ENCODE data around the gene CABP1. TPM values are rescaled to one million over a fixed set of nuclear protein-coding genes. Genes with fewer than 3 reads are reported as not detected.

Gene CABP1
- total RNA-seq = not detected in 2 replicates

DNA sequence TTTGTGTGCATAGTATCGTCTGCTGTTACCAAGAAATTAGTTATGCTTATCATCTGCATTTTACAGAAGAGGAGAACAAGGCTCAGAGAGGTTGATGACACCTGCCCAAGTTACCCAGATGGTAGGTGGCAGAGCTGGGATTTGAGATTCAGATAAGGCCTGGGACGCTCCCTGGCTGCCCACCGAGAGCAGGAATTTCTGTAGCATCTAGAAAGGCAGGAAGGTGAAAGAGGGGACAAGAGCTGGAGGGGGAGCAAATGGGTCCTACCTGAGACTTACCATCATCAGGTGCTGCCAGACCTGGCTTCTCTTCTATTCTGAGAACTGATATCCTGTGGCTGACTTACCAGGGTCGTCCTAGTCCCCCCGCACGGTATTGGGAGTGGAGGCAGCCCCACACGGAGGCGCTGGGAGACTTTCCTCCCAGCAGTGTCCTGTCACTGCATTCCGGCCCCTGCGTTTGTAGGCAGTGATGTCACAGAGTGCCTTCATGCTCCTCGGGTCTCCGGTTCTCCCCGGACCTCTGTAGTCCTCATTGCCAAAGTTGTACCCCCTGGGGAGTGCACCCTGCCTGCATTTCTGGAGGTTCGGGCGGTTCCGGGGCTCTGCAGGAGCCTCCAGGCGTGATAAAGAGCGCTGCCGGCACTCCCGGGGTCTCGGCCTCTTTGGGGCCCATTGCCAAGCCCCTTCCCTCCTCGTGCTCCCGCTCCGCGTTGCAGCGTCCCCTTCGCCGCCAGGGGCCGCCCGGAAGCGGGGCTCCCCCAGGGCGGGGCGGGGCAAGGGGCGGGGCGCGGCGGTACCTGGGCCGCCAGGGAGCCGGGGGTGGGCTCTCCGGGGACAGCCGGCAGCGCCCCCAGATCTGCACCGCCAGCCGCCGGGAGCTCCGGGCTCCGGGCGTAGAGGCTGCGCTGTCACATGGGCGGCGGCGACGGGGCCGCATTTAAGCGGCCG, at the start of gene CABP1:
TSS of gene CABP1 (plus strand) at position 856 of the 951 bp plus-strand sequence. CDS start at position 916, 60 bp downstream.

DNA sequence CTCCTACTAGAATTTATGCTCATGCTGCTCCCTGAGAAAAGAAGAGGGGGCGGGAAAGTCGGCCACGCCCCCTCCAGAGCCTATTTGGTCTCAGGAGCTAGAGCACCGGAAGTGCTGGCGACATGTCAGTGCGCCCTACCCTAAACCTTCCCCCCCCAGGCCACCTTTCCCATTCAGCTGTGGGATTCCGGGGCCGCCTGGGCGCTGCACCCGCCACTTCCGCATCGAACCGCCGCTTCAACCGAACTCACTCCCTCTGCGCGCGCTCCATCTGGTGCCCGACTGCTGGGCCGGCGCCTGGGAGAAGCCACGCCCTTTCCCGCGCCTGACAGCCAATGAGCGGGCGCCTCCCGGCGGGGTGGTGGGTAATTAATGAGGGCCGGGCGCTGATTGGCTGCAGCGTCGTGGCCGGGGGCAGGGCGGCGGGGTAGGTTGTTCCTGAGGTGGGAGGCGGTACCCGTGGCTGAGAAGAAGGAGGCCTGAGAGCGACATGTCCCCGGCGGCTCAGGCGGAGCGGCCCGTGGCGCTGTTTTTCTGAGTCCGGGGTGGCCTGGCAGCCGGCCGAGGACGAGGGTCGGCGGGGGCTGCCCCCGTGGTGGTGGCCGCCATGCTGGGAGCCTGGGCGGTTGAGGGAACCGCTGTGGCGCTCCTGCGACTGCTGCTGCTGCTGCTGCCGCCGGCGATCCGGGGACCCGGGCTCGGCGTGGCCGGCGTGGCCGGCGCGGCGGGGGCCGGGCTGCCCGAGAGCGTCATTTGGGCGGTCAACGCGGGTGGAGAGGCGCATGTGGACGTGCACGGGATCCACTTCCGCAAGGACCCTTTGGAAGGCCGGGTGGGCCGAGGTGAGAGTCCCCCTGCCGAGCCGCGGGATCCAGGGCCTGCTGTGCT, 46.5 kb downstream of the CABP1 start, which contains the start of gene MLEC:
TSS of gene MLEC (plus strand) at position 460 of the 888 bp plus-strand sequence. CDS start at position 608, 148 bp downstream.

DNA sequence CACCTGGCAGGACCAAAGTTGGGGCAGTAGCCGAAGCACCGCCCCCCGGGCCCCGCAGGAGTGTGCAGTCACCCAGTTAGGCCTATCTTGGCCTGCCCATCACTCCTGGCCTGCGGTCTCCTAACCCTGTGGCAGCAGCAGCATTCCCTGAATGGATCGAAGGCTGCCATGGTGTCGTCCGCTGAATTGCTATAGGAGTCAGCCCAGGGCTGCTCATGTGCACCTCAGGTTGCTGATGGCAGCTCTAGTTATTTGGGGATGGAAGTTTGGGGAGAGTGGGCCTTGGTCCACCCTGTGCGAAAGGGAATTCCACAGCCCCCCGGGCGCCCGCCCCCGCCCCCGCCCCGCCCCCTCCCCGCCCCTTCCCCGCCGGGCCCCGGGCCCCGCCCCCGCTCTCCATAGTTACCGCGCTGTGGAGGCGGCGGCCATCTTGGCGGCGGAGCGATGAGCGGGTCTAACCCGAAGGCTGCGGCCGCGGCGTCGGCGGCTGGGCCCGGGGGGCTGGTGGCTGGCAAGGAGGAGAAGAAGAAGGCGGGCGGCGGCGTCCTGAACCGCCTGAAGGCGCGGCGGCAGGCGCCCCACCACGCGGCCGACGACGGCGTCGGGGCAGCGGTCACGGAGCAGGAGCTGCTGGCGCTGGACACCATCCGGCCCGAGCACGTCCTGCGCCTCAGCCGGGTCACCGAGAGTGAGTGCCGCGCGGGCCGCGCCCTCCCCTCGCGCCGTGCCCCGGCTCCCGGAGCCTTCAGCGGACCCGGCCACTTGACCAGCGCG, 69.8 kb downstream of the CABP1 start, which contains the start of gene UNC119B:
TSS of gene UNC119B (plus strand) at position 428 of the 774 bp plus-strand sequence. CDS start at position 445, 17 bp downstream.

Other genes with a start within 250 kb of the CABP1 start
- gene COX6A1, start 202.5 kb upstream of the CABP1 start, total RNA-seq = 499 and 694 TPM in 2 replicates
- 53.0 and 60.5 TPM in 2 replicates for gene TRIAP1, start 194.2 kb upstream of the CABP1 start, total RNA-seq
- 20.0 and 21.9 TPM in 2 replicates for gene GATC, start 194.2 kb upstream of the CABP1 start, total RNA-seq
- gene SRSF9, start 170.9 kb upstream of the CABP1 start, total RNA-seq = 98.9 and 117 TPM in 2 replicates
- 290 and 327 TPM in 2 replicates for gene DYNLL1, start 144.5 kb upstream of the CABP1 start, total RNA-seq
- 25.4 and 33.5 TPM in 2 replicates for gene COQ5, start 111.5 kb upstream of the CABP1 start, total RNA-seq
- gene RNF10, start 106.3 kb upstream of the CABP1 start, total RNA-seq = 84.4 and 139 TPM in 2 replicates
- gene POP5, start 59.2 kb upstream of the CABP1 start, total RNA-seq = 53.9 and 62.6 TPM in 2 replicates
- 131 and 144 TPM in 2 replicates for gene MLEC, start 46.5 kb downstream of the CABP1 start, total RNA-seq
- gene UNC119B, start 69.8 kb downstream of the CABP1 start, total RNA-seq = 23.9 TPM in 2 replicates
- gene ACADS, start 85.2 kb downstream of the CABP1 start, total RNA-seq = 14.5 and 15.3 TPM in 2 replicates